Measurements from ENCODE around the gene NRAS. TPM values are rescaled to one million over a fixed set of nuclear protein-coding genes. Genes with fewer than 3 reads are reported as not detected.

The NRAS gene
- total RNA-seq, 1 donor from 2014 or later, result 12.8 TPM

DNA sequence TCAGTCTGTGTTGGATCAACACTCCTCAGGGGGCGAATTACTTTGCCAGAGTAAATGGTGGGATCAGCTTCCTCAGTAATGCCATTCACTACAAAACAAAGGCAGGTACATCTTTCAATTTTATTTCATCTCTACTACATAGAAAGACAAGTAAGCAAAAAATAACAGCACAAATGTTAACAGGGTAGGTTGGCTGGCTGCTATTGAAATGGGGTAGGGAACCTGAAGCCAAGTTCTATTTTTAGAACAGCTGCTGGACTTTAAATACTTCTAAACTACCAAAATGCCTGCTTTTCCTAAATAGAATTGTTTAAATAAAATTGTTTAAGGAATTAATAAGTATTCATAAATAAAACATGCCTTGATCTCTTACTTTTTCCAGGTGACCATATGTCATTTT, 7.3 kb upstream of the NRAS start:
- no peak for DNase-seq (ENCODE audit: extremely low spot score in 2 of 2)
- Histone ChIP-seq H3K27ac (no peak overlapping the region), H3K4me1 (no peaks in the 10 kb centered on the region), H3K4me3 (no peak overlapping the region), H3K27me3 (no peaks in the 10 kb centered on the region), H3K9me3 (no peaks in the 10 kb centered on the region), H3K36me3 (peaks cover 0 to 96% of the 10 kb centered on the region in 2 donors)
- TF ChIP-seq POLR2AphosphoS5 (IDR thresholded peaks at IDR 0.05; ENCODE audit: insufficient read depth in 1 of 2, low read depth in 1 of 2) (no peak), CTCF (IDR thresholded peaks at IDR 0.05) (no peak), POLR2A (IDR thresholded peaks at IDR 0.05) (no peak)
- intact Hi-C loops (cut with DNase I), result no loop called here

- peaks cover 0 to 97% of the 10 kb centered on the region in 2 donors for H3K36me3 ChIP-seq
Observed at GRCh38 chr1:114723457-114723856, 6.9 kb upstream of the NRAS start.

DNA sequence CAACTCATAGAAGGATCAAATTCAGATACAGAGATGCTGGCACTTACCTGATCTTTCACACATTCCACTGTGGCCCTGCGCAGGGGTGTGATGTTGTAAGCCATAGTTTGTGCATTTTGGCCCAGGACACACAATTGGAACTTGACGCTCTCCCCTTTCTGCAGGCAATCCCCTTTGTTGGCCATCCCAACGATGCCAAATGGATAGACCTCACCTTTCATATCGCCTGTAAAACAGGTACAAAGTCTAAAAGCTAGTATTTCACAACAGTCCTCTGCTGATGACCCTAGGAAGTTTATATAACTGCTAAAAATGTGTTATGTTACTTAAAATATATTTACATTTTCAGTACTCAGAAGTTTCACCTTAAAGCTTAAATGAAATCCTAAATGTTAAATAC, 3.9 kb upstream of the NRAS start:
- no peak for TF ChIP-seq POLR2AphosphoS5 (IDR thresholded peaks at IDR 0.05; ENCODE audit: insufficient read depth in 1 of 2, low read depth in 1 of 2)
- TF ChIP-seq CTCF (IDR thresholded peaks at IDR 0.05), result no peak
- TF ChIP-seq POLR2A (IDR thresholded peaks at IDR 0.05), result no peak
- peaks cover 12% of the 10 kb centered on the region for H3K4me1 ChIP-seq
- peaks cover 0 to 77% of the 10 kb centered on the region in 2 donors for H3K36me3 ChIP-seq
- no peaks in the 10 kb centered on the region for H3K27me3 ChIP-seq
- intact Hi-C loops (cut with DNase I), result no loop called here
- H3K9me3 ChIP-seq, result no peaks in the 10 kb centered on the region
- DNase-seq (ENCODE audit: extremely low spot score in 2 of 2), result no peak
- H3K27ac ChIP-seq, result no peak overlapping the region
- H3K4me3 ChIP-seq, result no peak overlapping the region

More at GRCh38 chr1:114723457-114723856, 6.9 kb upstream of the NRAS start:
- no peaks in the 10 kb centered on the region for H3K27me3 ChIP-seq
- no peaks in the 10 kb centered on the region for H3K4me1 ChIP-seq
- no peaks in the 10 kb centered on the region for H3K9me3 ChIP-seq
- no peak overlapping the region for H3K4me3 ChIP-seq
- TF ChIP-seq CTCF (IDR thresholded peaks at IDR 0.05) (no peak), POLR2A (IDR thresholded peaks at IDR 0.05) (no peak), POLR2AphosphoS5 (IDR thresholded peaks at IDR 0.05; ENCODE audit: insufficient read depth in 1 of 2, low read depth in 1 of 2) (no peak)
- DNase-seq (ENCODE audit: extremely low spot score in 2 of 2), result no peak
- H3K27ac ChIP-seq, result no peak overlapping the region
- intact Hi-C loops (cut with DNase I), result no loop called here

DNA sequence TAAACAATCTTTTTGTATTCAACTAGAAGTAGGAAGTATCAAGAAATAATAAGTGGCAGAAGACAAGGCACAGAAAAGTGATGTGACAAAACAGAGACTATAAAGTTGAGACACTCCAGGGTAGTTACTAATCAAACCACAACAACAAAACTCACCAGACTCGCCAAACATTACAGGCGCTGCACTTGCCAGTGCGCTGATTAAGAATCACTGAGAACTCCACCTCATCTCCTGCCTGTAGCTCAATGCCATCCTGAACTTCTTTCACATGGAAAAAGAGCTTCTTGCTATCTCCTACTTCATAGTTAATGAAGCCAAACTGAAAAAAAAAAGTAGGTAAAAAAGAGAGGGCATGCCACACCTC, 2.8 kb upstream of the NRAS start:
- intact Hi-C loops (cut with DNase I), result loop anchor here (5.0 kb wide), 1 partner anchor 137 kb away; the partner anchor contains the start of gene BCAS2
- H3K4me3 ChIP-seq, result no peak overlapping the region
- H3K36me3 ChIP-seq, result peaks cover 0 to 66% of the 10 kb centered on the region in 2 donors

More for the DNA sequence above, 2.8 kb upstream of the NRAS start:
- DNase-seq (ENCODE audit: extremely low spot score in 2 of 2), result no peak
- no peaks in the 10 kb centered on the region for H3K27me3 ChIP-seq
- peaks cover 22% of the 10 kb centered on the region for H3K4me1 ChIP-seq
- no peak for TF ChIP-seq POLR2AphosphoS5 (IDR thresholded peaks at IDR 0.05; ENCODE audit: insufficient read depth in 1 of 2, low read depth in 1 of 2)
- no peak for TF ChIP-seq CTCF (IDR thresholded peaks at IDR 0.05)
- H3K9me3 ChIP-seq, result no peaks in the 10 kb centered on the region
- H3K27ac ChIP-seq, result no peak overlapping the region
